Left ventricle myocardium superior (tissue), 1 donor: Measurements from ENCODE around the gene PRSS58. TPM values are rescaled to one million over a fixed set of nuclear protein-coding genes. Genes with fewer than 3 reads are reported as not detected.

Experiments used
- ATAC-seq: fragments of 200-7000 bp; cut with Tn5 transposase; one replicate; pipeline ENCODE4 v1.9.1; 2020; ENCODE audit warnings: mild to moderate bottlenecking, moderate library complexity
- DNase-seq: peaks from one replicate; pipeline ENCODE4 v3.0.0-alpha.2; 2020
- intact Hi-C: fragments of 100-400 bp; cut with micrococcal nuclease; formaldehyde crosslinking; loops from one replicate; pipeline ENCODE4 v1.11.0; 2022
- long read RNA-seq: library from polyadenylated mRNA; unstranded; transcript quantifications from one replicate; pipeline ENCODE4 v2.0.0, GENCODE V29; 2021
- total RNA-seq: library from RNA; stranded (reverse); fragmentation: NEBNext Ultra II Directional; extraction: Animal tissue kit (Norgen Biotek cat#: 25700); gene quantifications from one replicate; pipeline ENCODE4 v1.2.1, GENCODE V29; 2021
- donor health status: DM: no; HTN: yes; CAD: no; lungs with severe emphysema.

The PRSS58 gene
- total RNA-seq: not detected
- long read RNA-seq: 0 reads

GRCh38 chr7:142257958-142258357, at the start of gene PRSS58:
TSS of gene PRSS58 (minus strand) at chr7:142258058. CDS start at chr7:142257707, 351 bp downstream.
- intact Hi-C loops: no loop called here

GRCh38 chr7:142307246-142307900, 49.5 kb upstream of the PRSS58 start:
- ATAC-seq: no peak
- intact Hi-C loops: no loop called here
- no peak for DNase-seq

More at GRCh38 chr7:142257958-142258357, at the start of gene PRSS58:
- DNase-seq (no peak), ATAC-seq (no peak)

- ATAC-seq (no peak), DNase-seq (no peak)
- intact Hi-C loops: no loop called here
Measured at GRCh38 chr7:142303650-142304049, 45.8 kb upstream of the PRSS58 start.

- DNase-seq (no peak), ATAC-seq (no peak)
- intact Hi-C loops: no loop called here
Measured at GRCh38 chr7:142301923-142302550, 44.2 kb upstream of the PRSS58 start.

GRCh38 chr7:142301299-142301698, 43.4 kb upstream of the PRSS58 start:
- intact Hi-C loops: no loop called here
- no peak for ATAC-seq
- DNase-seq: no peak

- DNase-seq (no peak), ATAC-seq (no peak)
- intact Hi-C loops: no loop called here
Measured at GRCh38 chr7:142300689-142301088, 42.8 kb upstream of the PRSS58 start.

GRCh38 chr7:142299237-142299781, 41.5 kb upstream of the PRSS58 start:
- no peak for ATAC-seq
- intact Hi-C loops: no loop called here
- DNase-seq: no peak

GRCh38 chr7:142298627-142299026, 40.8 kb upstream of the PRSS58 start:
- no peak for ATAC-seq
- DNase-seq: no peak
- intact Hi-C loops: no loop called here

GRCh38 chr7:142298009-142298408, 40.2 kb upstream of the PRSS58 start:
- ATAC-seq (no peak), DNase-seq (no peak)
- intact Hi-C loops: no loop called here

GRCh38 chr7:142280263-142280662, 22.4 kb upstream of the PRSS58 start:
- no peak for ATAC-seq

GRCh38 chr7:142279601-142280000, 21.7 kb upstream of the PRSS58 start:
- ATAC-seq (no peak), DNase-seq (no peak)
- intact Hi-C loops: no loop called here

More at GRCh38 chr7:142280263-142280662, 22.4 kb upstream of the PRSS58 start:
- intact Hi-C loops: no loop called here
- no peak for DNase-seq

GRCh38 chr7:142275028-142275427, 17.2 kb upstream of the PRSS58 start:
- no peak for ATAC-seq
- intact Hi-C loops: no loop called here
- no peak for DNase-seq

GRCh38 chr7:142272841-142273240, 15.0 kb upstream of the PRSS58 start:
- intact Hi-C loops: no loop called here
- DNase-seq: no peak

GRCh38 chr7:142263598-142264380, 5.9 kb upstream of the PRSS58 start:
- DNase-seq (no peak), ATAC-seq (no peak)
- intact Hi-C loops: no loop called here

More at GRCh38 chr7:142272841-142273240, 15.0 kb upstream of the PRSS58 start:
- no peak for ATAC-seq

GRCh38 chr7:142250705-142251104, 7.2 kb downstream of the PRSS58 start:
- intact Hi-C loops: no loop called here
- ATAC-seq (no peak), DNase-seq (no peak)

GRCh38 chr7:142249918-142250317, 7.9 kb downstream of the PRSS58 start:
- DNase-seq (no peak), ATAC-seq (no peak)
- intact Hi-C loops: no loop called here

- DNase-seq (no peak), ATAC-seq (no peak)
- intact Hi-C loops: no loop called here
Measured at GRCh38 chr7:142248166-142249160, 9.4 kb downstream of the PRSS58 start.

GRCh38 chr7:142243823-142244222, 14.0 kb downstream of the PRSS58 start:
- ATAC-seq: no peak
- intact Hi-C loops: no loop called here
- DNase-seq: no peak

- intact Hi-C loops: no loop called here
Measured at GRCh38 chr7:142240546-142240945, 17.3 kb downstream of the PRSS58 start.

More at GRCh38 chr7:142240546-142240945, 17.3 kb downstream of the PRSS58 start:
- DNase-seq: no peak
- ATAC-seq: no peak
